Upper lobe of left lung (tissue), 4 donors: ENCODE measurements around the gene AMER3.

ENCODE experiments used
- CTCF ChIP-seq, 6 experiments: fragments of 450-650 bp in 4 of 6; fragments of 200-600 bp in 2 of 6; sonication (generic) in 2 of 6; IDR thresholded peaks; one replicate each; pipeline ENCODE4 v1.5.1; 2016 to 2019; ENCODE audit warnings: antibody characterized with exemption in 6 of 6
- EP300 ChIP-seq, 4 donors: sonication (generic); formaldehyde crosslinking; IDR thresholded peaks; one replicate each; pipeline ENCODE4 v1.5.1; 2017; ENCODE audit warnings: antibody characterized with exemption in 4 of 4, control low read depth in 2 of 4

- TF ChIP-seq CTCF (IDR thresholded peaks at IDR 0.05) (no peak), EP300 (IDR thresholded peaks at IDR 0.05) (no peak)
Observed at GRCh38 chr2:130728007-130728454, 27.3 kb upstream of the AMER3 start.
